ENCODE results near the gene CASTOR1.

Gene CASTOR1

DNA sequence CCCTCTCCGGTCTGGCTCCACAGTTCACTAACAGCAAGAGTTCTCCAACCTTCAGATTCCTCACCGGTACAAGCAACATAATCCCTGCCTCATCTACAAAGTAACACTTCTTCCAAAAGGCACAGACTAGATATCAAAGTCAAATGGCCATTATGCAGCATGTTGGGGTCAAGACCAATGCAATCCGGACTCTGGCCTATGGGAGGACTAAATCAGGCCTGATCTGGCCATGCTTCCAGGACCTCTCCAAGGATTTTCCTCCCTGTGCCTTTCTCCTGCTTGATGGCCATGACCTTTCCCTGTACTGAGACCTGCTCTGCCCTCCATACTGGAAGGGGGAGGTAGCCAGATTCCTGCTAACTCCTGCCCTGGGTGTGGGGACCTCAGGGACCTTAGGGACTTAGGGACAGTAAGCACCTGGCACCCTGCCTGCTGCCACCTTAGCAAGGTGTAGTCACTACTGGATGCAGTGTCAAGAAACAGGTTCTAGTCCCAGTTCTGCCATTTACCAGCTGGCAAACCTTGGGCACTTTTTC lies 30.8 kb upstream of the CASTOR1 start:
- H3K4me3 ChIP-seq (ENCODE audit: control insufficient read depth, low read depth, low read length), result no peak overlapping the region
- no peak for DNase-seq (ENCODE audit: low read depth)
- TF ChIP-seq, protein P1, sequence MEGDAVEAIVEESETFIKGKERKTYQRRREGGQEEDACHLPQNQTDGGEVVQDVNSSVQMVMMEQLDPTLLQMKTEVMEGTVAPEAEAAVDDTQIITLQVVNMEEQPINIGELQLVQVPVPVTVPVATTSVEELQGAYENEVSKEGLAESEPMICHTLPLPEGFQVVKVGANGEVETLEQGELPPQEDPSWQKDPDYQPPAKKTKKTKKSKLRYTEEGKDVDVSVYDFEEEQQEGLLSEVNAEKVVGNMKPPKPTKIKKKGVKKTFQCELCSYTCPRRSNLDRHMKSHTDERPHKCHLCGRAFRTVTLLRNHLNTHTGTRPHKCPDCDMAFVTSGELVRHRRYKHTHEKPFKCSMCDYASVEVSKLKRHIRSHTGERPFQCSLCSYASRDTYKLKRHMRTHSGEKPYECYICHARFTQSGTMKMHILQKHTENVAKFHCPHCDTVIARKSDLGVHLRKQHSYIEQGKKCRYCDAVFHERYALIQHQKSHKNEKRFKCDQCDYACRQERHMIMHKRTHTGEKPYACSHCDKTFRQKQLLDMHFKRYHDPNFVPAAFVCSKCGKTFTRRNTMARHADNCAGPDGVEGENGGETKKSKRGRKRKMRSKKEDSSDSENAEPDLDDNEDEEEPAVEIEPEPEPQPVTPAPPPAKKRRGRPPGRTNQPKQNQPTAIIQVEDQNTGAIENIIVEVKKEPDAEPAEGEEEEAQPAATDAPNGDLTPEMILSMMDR (IDR thresholded peaks at IDR 0.05; ENCODE audit: control insufficient read depth, insufficient read depth, low read depth, low read length, missing control alignments), result no peak

GRCh38 chr22:30318799-30319419 lies 29.6 kb upstream of the CASTOR1 start:
- no peak overlapping the region for H3K4me3 ChIP-seq (ENCODE audit: control insufficient read depth, low read depth, low read length)
- TF ChIP-seq, protein P1 (IDR thresholded peaks at IDR 0.05; ENCODE audit: control insufficient read depth, insufficient read depth, low read depth, low read length, missing control alignments), result no peak
- no peak for DNase-seq (ENCODE audit: low read depth)

- TF ChIP-seq, protein P1 (IDR thresholded peaks at IDR 0.05; ENCODE audit: control insufficient read depth, insufficient read depth, low read depth, low read length, missing control alignments), result no peak
- DNase-seq (ENCODE audit: low read depth), result no peak
- no peak overlapping the region for H3K4me3 ChIP-seq (ENCODE audit: control insufficient read depth, low read depth, low read length)
Observed at GRCh38 chr22:30317778-30318177, 28.5 kb upstream of the CASTOR1 start.

- H3K4me3 ChIP-seq (ENCODE audit: control insufficient read depth, low read depth, low read length), result no peak overlapping the region
- no peak for DNase-seq (ENCODE audit: low read depth)
- TF ChIP-seq, protein P1 (IDR thresholded peaks at IDR 0.05; ENCODE audit: control insufficient read depth, insufficient read depth, low read depth, low read length, missing control alignments), result no peak
Observed at GRCh38 chr22:30315962-30316576, 26.8 kb upstream of the CASTOR1 start.

DNA sequence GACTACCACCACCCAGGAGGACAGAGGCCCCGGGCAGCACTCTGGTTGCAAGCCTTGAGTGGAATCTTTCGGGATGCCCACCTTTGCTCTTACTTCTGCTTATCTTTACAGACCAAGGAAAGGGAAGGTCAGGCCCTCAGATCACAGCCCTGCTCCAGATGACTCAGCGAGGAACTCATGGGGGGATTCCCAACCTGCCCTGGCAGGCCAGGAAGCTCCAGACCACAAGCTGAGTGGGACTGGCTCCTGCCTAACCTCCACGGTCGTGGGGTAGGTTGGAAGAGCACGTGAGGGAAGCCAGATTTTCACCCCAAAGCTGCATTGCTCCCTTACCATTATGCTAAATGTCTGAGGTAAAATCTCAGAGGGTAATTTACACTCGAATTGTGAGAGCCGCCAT lies 25.6 kb upstream of the CASTOR1 start:
- no peak for DNase-seq (ENCODE audit: low read depth)
- TF ChIP-seq, protein P1 (IDR thresholded peaks at IDR 0.05; ENCODE audit: control insufficient read depth, insufficient read depth, low read depth, low read length, missing control alignments), result no peak
- no peak overlapping the region for H3K4me3 ChIP-seq (ENCODE audit: control insufficient read depth, low read depth, low read length)

GRCh38 chr22:30313527-30314363 lies 24.4 kb upstream of the CASTOR1 start:
- TF ChIP-seq, protein P1 (IDR thresholded peaks at IDR 0.05; ENCODE audit: control insufficient read depth, insufficient read depth, low read depth, low read length, missing control alignments), result no peak
- no peak overlapping the region for H3K4me3 ChIP-seq (ENCODE audit: control insufficient read depth, low read depth, low read length)
- DNase-seq (ENCODE audit: low read depth), result no peak
